Measurements from ENCODE around the gene SGCD.
"Not testable (repeated sequence)": the region's sequence is repeated elsewhere in the genome, so short reads cannot be mapped to it uniquely, and the experiment has no call there.

The SGCD gene

DNA sequence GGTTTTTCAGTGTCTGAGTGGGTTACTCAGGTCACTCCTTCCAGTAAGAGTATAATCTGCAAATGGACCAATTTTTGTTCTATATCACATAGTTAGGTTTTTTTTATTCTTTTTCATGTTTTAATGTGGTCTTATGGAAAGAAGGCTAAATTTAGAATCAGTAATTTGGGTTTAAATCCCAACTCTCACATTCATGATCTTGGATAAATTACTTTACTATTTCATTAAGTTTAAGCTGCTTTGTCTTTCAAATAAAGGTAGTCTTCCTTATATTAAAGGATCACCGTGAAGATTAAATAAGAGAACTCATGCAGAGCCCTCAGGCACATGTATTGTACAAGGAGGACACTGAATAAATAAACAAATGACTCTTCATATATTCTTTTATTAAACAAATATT, 234.7 kb downstream of the SGCD start:
- DNase-seq (ENCODE audit: low read depth): no peak

DNA sequence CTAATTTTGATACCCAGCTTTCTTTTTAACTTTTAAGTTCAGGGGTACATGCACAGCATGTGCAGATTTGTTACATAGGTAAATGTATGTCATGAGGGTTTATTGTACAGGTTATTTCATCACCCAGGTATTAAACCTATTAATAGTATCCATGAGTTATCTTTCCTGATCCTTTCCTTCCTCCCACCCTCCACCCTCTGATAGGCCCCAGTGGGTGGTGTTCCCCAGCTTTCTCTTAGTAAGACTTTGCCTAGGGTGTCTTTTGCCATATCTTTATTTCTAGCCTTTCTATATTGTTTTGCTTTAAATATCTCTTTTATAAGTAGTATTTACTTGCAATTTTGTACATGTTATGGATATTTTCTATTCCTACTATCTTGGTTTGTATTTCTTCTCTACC, 243.7 kb downstream of the SGCD start:
- no peak for DNase-seq (ENCODE audit: low read depth)

DNA sequence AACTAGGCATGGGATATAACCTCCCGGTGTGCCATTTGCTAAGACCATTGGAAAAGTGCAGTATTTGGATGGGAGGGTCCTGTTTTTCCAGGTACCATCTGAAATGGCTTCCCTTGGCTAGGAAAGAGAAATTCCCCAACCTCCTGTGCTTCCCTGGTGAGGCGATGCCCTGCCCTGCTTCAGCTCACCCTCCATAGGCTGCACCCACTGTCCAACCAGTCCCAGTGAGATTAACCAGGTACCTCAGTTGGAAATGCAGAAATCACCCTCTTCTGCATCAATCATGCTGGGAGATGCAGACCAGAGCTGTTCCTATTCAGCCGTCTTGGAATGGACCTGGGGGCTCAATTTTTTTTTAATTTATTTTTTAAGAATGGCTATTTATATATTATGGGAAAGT, 254.8 kb downstream of the SGCD start:
- DNase-seq (ENCODE audit: low read depth): no peak

GRCh38 chr5:156582193-156582598, 255.2 kb downstream of the SGCD start:
- no peak for DNase-seq (ENCODE audit: low read depth)

- no peak for DNase-seq (ENCODE audit: low read depth)
Measured at GRCh38 chr5:156584871-156585270, 257.9 kb downstream of the SGCD start.

DNA sequence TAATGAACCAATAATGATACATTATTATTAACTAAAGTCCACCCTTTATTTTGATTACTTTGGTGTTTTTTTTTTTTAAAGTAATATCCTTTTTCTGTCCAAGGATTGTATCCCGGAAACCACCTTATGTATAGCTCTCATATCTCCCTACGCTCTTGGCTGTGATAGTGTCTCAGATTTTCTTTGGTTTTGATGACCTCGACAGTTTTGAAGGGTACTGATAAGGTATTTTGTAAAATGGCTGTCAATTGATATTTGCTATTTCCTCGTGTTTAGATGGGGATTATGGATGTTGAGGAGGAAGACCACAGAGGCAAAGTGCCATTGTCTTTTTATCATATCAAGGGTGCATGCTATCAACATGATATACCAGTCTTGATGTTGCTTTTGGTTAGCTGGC, 259.0 kb downstream of the SGCD start:
- DNase-seq (ENCODE audit: low read depth): no peak

- no peak for DNase-seq (ENCODE audit: low read depth)
Measured at GRCh38 chr5:156587012-156587411, 260.0 kb downstream of the SGCD start.

GRCh38 chr5:156588306-156588705, 261.3 kb downstream of the SGCD start:
- DNase-seq (ENCODE audit: low read depth): no peak

DNA sequence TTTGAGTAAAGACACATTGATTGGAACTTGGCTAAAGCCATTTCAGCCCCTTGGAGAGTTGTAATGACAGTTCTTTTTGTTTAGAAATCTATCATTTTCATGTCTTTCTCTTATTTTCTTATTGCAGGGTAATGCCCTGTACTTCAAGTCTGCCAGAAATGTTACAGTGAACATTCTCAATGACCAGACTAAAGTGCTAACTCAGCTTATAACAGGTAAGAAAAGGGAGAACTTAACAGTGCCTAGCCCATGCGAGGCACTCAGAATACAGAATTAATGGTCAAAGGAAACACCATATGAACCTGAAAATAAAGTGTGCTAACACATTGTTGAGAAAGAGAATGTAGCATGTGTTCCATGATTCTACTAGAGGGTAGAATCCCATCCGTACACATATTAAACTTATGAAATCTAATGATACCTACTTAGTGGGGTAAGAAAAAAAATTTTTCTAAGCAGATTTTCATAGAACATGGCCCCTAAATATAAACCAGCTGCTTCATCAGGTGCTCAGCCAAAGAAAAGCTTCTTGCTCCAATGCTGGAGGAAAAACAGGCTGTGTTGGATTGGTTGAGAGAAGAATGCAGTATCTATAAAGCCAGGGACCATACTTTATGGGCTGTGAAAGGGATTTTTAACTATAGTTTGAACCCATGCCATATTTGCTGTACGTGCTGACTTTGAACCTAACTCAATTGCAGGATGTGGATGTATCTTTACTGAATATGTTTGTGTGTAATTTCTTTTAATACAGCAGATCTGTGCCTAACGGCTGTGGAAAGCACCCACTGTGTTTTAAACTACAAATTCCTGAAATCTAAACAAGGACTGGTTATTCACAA, 262.4 kb downstream of the SGCD start:
- no peak for DNase-seq (ENCODE audit: low read depth)

DNA sequence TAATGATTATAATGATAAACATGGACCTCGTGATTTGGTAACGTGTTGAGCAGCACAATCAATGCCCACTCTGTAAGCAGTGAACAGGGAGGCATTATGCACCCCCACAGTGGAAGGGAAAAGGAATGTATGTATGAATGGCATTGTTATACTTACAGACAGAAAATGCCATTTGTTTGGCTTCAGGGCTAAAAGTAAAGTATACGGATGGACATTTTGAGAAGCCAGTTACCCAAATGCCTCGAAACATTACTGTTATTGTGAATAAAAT, 262.9 kb downstream of the SGCD start:
- no peak for DNase-seq (ENCODE audit: low read depth)

DNA sequence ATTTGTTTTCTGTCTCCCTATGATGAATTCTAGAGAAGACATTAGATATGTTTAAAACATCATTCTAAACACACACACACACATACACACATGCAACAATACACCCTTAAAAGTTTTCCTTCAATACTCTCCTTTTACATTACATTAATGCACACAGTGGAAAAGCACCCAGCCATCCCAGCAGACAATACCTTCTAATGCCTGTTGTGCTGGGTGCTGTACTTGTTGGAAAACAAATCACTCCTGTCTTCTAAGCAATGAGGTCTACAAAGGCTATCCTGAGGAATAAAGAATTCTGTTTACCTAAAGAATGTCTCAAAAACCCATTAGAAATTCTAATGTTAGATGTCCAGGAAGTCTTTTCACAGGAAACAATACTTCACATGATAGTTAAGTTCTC, 264.0 kb downstream of the SGCD start:
- DNase-seq (ENCODE audit: low read depth): no peak

DNA sequence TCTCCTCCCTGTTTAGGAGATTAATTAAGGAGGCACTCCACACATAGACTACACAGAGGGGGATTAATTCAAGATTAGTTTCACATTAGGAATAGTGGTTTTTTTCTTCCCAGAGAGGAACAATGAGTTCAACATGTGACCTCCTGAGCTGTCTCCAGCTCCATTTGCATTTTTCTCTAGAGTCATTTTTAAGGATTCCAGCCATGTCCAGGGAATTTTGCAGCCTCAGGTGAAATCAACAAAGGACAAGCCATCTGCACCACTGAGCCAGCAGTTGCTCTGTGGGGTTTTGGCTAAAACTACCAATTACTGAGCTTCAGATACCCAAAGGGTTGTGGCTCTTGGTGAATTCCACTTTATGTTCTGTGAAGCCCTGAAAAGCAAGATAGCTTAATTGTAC, 264.7 kb downstream of the SGCD start:
- DNase-seq (ENCODE audit: low read depth): no peak

DNA sequence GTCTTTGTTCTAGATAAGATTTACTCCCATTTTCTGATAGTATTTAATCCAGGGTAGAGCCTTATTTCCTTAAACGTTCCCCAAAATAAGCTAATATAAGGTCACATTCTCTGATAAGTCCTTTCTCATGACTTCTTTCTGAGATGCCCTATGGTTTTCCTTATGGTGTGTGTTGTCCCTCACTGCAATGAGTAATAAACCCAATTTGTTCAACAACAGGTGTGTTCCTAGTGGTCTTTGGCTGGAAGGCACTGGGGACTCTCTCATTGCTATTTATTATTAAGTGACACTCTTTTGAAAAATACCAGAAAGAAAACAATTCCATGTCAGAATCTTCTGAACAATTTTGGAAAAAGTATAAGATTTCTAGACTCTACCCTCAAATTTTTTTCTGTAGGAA, 266.6 kb downstream of the SGCD start:
- no peak for DNase-seq (ENCODE audit: low read depth)

DNA sequence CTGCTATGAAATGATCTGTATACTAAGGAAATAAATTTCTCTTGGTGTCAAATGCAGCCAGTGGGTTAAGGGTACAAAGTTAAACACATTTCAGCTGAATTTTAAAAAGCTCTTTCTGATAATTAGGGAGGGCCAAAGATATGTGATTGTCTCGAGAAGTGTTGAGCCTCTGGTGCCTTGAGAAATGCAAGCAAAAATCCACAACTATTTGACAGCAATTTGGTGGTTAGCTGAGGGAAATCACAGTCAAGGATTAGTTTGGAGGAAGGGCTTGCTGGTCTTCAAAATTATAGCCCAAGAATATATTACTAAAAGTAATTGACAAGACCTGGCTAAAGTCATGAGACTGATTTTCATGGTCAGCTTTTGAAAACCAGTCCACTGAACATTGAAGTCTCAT, 267.4 kb downstream of the SGCD start:
- DNase-seq (ENCODE audit: low read depth): no peak

GRCh38 chr5:156595132-156595787, 268.3 kb downstream of the SGCD start:
- DNase-seq (ENCODE audit: low read depth): no peak

DNA sequence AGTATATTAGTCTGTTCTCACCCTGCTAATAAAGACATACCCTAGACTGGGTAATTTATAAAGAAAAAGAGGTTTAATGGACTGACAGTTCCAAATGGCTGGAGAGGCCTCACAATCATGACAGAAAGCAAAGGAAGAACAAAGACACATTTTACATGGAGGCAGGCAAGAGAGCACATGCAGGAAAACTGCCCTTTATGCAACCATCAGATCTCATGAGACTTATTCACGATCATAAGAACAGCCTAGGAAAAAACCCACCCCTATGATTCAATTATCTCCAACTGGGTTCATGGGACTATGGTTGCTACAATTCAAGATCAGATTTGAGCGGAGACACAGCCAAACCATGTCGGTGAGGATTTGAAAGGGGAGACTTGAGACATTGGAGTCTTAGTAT, 270.3 kb downstream of the SGCD start:
- no peak for DNase-seq (ENCODE audit: low read depth)

GRCh38 chr5:156598964-156599363, 272.0 kb downstream of the SGCD start:
- no peak for DNase-seq (ENCODE audit: low read depth)

DNA sequence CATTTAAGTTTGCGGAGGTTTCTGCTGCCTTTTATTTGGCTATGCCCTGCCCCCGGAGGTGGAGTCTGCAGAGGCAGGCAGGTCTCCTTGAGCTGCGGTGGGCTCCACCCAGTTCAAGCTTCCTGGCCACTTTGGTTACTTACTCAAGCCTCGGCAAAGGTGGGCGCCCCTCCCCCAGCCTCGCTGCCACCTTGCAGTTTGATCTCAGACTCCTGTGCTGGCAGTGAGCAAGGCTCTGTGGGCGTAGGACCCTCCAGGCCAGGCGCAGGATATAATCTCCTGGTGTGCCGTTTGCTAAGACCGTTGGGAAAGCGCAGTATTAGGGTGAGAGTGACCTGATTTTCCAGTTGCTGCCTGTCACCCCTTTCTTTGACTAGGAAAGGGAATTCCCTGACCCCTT, 283.6 kb downstream of the SGCD start:
- not testable (repeated sequence) for DNase-seq (ENCODE audit: low read depth)

GRCh38 chr5:156615901-156616300, 288.9 kb downstream of the SGCD start:
- no peak for DNase-seq (ENCODE audit: low read depth)

DNA sequence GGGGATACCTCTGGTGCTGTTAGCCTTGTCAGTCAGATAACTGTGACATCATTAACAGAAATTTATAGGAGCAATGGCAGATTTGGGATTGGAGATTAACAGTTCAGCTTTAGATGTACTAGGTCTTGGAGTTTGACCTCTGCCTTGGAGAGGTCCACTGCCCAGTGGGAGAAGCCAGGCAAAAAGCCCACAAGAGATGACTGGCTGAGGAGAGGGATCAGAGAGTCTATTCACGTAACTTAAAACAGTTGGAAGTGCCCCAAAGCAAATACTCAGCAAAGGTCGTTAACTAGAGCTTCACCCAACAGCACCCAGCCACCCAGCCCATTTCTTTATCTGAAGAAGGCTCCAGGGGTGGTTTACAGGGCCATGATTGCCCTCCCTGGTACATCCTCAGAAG, 290.5 kb downstream of the SGCD start:
- no peak for DNase-seq (ENCODE audit: low read depth)

DNA sequence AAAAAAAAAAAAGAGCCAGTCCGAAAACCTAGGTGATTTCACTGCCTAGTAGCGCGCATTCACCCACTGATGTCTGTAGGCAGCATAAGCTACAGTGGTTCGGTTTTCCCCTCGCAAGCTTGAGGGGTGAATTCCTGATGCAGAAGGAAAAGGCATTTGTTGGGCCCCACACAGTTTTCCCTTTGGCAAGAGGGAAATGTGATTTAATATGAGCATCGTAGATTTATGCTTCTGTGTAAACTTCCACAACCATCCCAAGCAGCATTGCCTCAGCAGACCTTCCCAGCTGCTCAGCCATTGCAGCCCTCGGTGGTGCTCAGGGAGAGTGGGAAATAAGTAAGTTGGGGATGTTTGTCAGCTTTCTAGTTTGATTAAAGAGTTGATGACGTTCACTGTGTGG, 291.6 kb downstream of the SGCD start:
- no peak for DNase-seq (ENCODE audit: low read depth)

DNA sequence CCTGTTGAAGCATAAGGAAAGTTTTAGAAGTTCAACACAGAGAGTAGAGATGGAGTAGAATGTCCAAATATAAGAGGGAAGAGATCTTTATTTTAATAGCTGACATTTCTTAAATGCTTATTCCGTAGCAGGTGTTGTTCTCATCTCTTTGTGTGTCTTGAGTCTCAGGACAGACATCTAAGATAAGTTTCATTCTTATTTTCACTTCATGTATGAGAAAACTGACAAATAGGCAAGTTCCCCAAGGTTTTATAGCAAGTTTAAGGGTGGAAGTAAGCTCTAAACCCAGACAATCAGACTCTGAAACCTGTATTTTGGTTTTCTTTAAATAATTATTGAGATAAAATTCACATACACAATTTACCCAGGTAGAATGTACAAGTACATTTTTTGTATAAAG, 294.8 kb downstream of the SGCD start:
- no peak for DNase-seq (ENCODE audit: low read depth)

DNA sequence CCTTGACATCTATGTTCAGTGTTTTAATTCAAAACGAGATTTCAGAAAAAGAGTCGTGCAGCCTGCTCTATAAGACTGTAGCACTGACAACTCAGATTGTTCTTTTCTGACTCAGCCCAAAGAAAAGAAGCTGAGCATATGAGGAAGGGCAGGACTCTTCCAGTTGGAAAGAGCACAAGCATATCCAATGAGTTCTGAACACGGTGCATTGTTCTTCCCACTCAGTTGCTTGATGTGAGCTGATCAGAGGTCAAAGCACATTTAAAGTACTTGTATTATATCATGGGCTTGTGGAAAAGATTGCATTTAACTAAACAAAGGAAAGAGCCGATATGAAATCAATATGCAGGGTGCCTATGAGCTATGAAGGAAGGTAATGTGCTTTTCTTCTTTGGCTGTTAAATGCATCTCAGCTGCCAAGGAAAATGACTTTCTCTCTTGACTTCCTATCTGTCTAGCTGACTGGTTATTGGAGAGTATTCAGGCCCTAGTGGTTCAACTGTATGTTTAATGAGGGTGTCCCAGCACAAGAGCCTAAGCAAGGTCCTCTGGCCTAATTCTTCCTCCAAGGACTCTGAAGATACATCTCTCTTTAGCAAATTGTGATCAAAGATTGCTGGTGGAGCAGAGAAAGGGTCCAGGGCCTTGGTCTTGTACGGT, 296.5 kb downstream of the SGCD start:
- no peak for DNase-seq (ENCODE audit: low read depth)

GRCh38 chr5:156624686-156625085, 297.7 kb downstream of the SGCD start:
- no peak for DNase-seq (ENCODE audit: low read depth)
